ENCODE data around the gene SMYD1.
A peak's percentile ranks its signal among the peaks of the same experiment; 100 is the strongest.

SMYD1 gene

DNA sequence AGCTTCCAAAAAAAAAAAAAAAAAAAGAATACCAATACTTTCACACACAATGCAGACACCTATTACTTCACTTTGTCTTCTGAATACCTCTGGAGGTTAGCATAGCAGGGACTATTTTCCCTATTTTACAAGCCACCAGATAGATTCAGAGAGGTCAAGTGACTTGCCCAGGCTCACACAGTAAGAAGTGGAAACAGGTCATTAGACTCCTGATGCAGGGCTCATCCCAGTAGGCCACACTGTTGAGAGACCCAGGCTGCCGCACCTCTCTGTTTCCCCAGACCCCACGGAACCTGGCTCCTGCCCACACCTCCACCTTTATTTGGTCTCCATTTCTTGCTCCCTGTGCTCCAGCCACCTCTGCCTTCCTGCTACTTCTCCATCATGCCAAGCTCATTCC is 19.4 kb downstream of the SMYD1 start:
- DNase-seq (ENCODE audit: low read depth in 2 of 2): no peak

- DNase-seq (ENCODE audit: low read depth in 2 of 2): no peak
Observed at GRCh38 chr2:88087763-88088162, 20.1 kb downstream of the SMYD1 start.

GRCh38 chr2:88088999-88089398 is 21.4 kb downstream of the SMYD1 start:
- no peak for DNase-seq (ENCODE audit: low read depth in 2 of 2)

DNA sequence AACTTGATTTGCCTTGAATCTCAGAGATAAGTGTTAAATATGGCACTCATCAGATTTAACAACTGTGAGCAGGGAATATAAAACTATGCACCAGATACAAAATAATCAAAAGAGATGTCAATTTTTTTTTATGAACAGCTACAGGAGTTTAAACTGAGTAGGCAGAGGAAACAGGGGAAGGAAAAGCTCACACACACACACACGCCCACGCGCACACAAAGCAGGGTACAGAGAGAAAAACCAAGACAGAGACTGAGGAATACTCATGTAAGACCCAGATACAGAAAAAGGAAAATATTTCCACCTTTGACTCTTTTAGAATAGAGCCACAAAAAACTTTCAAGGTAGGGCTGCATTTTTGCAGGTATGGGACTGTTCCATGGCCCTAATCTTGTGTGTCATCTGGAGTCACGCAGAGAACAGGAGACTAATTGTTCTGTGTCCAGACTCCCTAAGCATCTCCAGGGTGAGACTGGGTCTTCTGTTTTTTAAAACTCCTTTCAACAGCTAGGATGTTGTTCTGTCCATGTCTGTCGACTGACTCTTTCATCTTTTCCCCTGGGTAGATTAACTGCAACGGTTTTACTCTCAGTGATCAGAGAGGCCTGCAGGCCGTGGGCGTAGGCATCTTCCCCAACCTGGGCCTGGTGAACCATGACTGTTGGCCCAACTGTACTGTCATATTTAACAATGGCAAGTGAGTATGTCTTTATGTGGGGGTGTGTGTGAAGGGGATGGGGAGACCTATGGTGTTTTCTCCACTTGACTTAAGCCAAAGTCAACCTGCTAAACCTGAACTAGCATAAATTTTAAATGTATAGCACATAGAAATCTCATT is 23.0 kb downstream of the SMYD1 start:
- peak; percentile 4 to 7 for DNase-seq (ENCODE audit: low read depth in 2 of 2)

DNA sequence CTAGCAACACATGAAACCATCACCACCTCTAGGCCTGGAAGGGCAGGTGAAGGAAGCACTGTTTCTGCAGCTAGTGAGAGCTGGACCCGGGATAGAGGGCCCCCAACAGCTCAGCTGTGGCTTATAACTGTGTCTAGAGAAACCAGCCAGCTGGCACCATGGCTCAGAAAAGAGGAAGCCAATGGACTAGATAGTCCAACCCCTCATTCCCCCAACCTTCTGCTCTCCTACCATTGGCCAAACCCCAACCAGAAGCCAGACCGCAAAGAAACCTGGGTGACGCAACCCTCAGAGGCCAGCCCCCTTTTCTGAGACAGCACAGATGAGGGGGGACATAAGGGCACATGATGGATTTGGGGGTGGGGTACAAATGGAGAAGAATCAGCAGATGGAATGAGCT is 24.3 kb downstream of the SMYD1 start:
- DNase-seq (ENCODE audit: low read depth in 2 of 2): no peak

DNA sequence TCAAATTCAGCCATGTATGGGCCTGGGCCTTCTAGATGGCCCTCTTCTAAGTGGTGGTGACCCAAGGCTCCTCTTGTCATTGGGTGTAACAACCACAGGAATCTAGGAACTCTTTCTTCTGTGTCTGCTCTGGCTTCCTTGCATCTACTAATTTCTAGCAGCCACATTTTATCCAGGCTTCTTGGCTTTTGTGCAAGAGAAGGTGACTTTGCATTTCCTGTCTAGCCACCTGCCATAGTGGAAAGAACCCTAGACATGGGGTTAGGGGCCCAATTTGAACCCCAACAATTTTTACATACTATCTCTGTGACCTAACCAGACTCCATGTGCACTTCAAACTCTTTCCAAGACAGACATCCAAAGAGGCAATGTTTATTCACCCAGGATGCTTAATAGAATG is 25.1 kb downstream of the SMYD1 start:
- DNase-seq (ENCODE audit: low read depth in 2 of 2): no peak

GRCh38 chr2:88095022-88095421 is 27.4 kb downstream of the SMYD1 start:
- no peak for DNase-seq (ENCODE audit: low read depth in 2 of 2)

- no peak for DNase-seq (ENCODE audit: low read depth in 2 of 2)
Observed at GRCh38 chr2:88096708-88097107, 29.1 kb downstream of the SMYD1 start.

DNA sequence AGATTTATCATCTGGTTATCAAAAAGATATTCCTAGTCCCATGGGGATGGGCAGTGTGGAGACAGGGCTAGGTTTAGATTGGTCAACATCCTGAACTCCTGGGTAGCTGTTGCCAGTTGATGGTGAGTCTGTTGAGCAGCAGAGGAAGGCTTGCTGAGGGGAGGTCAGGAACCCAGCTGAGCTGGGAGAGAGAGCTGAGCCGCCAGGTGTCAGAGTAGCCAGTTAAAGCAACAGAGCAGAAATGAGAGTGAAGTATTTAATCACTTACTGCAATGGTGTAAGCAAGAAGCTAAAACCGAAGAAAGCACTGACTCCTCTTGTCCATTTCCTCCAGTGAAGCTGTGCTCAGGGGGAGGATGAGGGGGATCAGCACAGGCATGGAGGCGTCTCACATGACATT is 29.6 kb downstream of the SMYD1 start:
- DNase-seq (ENCODE audit: low read depth in 2 of 2): no peak

DNA sequence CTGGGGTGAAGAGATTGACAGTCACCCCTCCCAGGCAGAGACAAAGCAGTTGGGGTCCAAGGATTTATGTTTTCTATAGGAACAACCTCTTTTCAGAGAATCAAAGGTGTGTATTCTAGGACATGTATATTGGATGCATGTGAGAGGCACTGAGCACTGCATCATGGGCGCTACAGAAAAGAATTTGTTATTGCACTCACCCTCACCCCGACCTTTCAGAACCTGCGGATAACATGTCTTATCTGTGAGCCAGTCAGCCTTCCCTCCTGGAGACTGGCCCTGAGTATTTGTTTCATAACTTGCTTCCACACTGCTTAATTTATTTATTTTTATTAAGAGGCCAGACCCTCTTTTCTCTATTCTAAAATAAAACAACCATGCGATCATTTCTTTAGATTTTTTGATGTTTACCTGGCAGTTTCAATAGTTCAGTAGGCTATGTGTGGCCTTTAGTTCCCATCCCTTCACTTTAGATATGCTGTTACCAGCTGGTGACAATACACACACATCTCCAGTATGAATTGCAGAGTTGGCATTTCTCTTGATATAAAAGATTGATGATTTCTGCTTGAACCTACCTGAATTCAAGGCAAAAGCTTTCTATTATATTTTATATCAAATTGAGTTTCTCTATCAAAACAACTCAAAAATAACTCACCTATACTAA is 30.4 kb downstream of the SMYD1 start:
- no peak for DNase-seq (ENCODE audit: low read depth in 2 of 2)

- no peak for DNase-seq (ENCODE audit: low read depth in 2 of 2)
Observed at GRCh38 chr2:88098558-88098900, 30.9 kb downstream of the SMYD1 start.

GRCh38 chr2:88099798-88100488 is 32.3 kb downstream of the SMYD1 start:
- no peak for DNase-seq (ENCODE audit: low read depth in 2 of 2)

GRCh38 chr2:88100489-88100858 is 32.8 kb downstream of the SMYD1 start:
- no peak for DNase-seq (ENCODE audit: low read depth in 2 of 2)

GRCh38 chr2:88108796-88109195 is 41.2 kb downstream of the SMYD1 start:
- DNase-seq (ENCODE audit: low read depth in 2 of 2): no peak

DNA sequence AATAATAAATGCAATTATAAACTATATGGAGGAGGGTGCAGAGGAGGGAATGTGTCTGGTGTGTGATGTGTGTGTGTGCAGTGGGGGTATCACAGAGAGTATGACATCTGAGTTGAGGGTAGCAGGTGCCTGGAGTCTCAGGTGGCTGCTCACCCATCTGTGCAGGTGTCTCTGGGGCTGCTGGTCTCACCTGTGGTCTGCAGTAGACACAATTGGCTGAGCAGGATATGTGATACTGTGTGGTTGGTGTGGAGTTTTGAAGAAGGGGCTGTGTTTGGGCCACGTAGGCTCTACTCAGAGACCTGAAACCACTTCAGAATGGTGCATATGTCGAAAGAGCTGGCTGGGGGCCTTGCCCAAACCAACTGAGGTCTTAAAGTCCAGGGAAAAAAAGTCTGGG is 43.2 kb downstream of the SMYD1 start:
- no peak for DNase-seq (ENCODE audit: low read depth in 2 of 2)

GRCh38 chr2:88113069-88113468 is 45.4 kb downstream of the SMYD1 start:
- no peak for DNase-seq (ENCODE audit: low read depth in 2 of 2)

DNA sequence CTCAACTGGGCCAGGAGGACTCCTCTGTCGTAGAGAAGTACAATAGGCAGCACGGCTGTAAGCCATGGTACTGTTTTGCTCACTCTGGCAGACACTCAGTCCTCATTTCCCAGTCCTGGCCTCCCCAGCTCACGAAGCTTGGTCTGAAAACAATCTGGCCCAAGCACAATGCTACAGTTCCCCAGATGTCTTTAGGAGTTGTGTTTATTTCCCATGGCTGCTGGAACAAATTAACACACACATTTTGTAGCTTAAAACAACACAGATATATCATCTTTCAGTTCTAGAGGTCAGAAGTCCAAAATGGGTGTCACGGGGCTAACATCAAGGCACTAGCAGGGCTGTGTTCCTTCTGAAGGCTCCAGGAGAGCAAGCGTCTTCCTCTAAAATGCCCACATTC is 47.3 kb downstream of the SMYD1 start:
- DNase-seq (ENCODE audit: low read depth in 2 of 2): no peak

- no peak for DNase-seq (ENCODE audit: low read depth in 2 of 2)
Observed at GRCh38 chr2:88115825-88116518, 48.3 kb downstream of the SMYD1 start.

GRCh38 chr2:88116669-88117432 is 49.2 kb downstream of the SMYD1 start:
- no peak for DNase-seq (ENCODE audit: low read depth in 2 of 2)

DNA sequence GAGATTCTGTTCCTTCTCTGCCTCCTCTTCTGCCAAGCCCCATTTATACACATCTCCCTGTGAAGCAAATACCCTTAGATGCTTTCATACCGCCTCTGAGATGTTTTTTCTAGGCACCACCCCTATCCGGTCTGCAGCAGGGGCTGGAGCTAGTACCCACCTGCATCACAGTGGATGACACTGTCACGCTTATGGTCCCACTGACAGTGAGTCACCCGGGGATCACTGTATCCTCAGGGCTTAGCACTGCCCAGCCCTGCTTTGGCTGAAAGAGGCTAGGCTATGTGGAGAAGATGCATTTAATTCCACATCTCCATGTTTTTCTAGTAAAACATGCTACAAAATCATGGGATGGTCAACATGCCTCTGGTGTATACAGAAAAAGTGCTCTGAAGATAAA is 50.3 kb downstream of the SMYD1 start:
- DNase-seq (ENCODE audit: low read depth in 2 of 2): no peak

GRCh38 chr2:88121678-88122077 is 54.1 kb downstream of the SMYD1 start:
- no peak for DNase-seq (ENCODE audit: low read depth in 2 of 2)

Measured in stimulated activated CD8-positive, alpha-beta memory T cell treated with anti-CD3 and anti-CD28 coated beads, Interleukin-2, amount 100 ng/mL, for 48 hours (primary cell).